SK-N-SH (cell line): ENCODE measurements around the gene MAST4. TPM values are rescaled to one million over a fixed set of nuclear protein-coding genes. Genes with fewer than 3 reads are reported as not detected.

Experiments used
- CTCF ChIA-PET: fragments of 300-600, 350-600 bp; formaldehyde crosslinking; extraction: SDS; loops from one replicate; lab custom pipeline; 2021; lab: Yijun Ruan, JAX
- POLR2A ChIA-PET: fragments of 350-600 bp; sonication (Branson Sonifier 250); formaldehyde crosslinking; extraction: SDS; loops from one replicate; lab custom pipeline; 2020; ENCODE audit warnings: antibody characterized with exemption, inconsistent platforms; lab: Yijun Ruan, JAX
- DNase-seq: peaks from one replicate; pipeline ENCODE4 v3.0.0; 2012
- H2AFZ ChIP-seq: fragments of 200-600 bp; sonication (generic); 2 replicates; pipeline ENCODE4 v1.8.1; 2016; ENCODE audit warnings: antibody characterized with exemption, mild to moderate bottlenecking, low read depth
- H3F3A ChIP-seq: fragments of 200-600 bp; sonication (generic); replicated peaks from 2 replicates; pipeline ENCODE3; 2016; ENCODE audit warnings: antibody characterized with exemption, mild to moderate bottlenecking; ENCODE audit not compliant: insufficient read depth
- H3K27ac ChIP-seq, 2 experiments: fragments of 200-500 bp in 1 of 2; fragments of 200-600 bp in 1 of 2; sonication (Bioruptor generic) in 1 of 2; sonication (generic), shearing (Covaris generic) in 1 of 2; 2 replicates each; pipeline versions ENCODE4 v1.5.1 to v1.6.1; 2014 to 2016; ENCODE audit warnings: low read depth in 2 of 2, inconsistent platforms in 1 of 2, low read length in 1 of 2, mild to moderate bottlenecking in 1 of 2, mixed read lengths in 1 of 2
- H3K27me3 ChIP-seq: fragments of 200-600 bp; sonication (generic), shearing (Covaris generic); 2 replicates; pipeline ENCODE4 v1.6.1; 2016; ENCODE audit warnings: mixed run types; ENCODE audit not compliant: insufficient read depth
- H3K36me3 ChIP-seq, 2 experiments: fragments of 200-500 bp in 1 of 2; fragments of 200-600 bp in 1 of 2; sonication (Bioruptor generic) in 1 of 2; sonication (generic) in 1 of 2; replicated peaks in 1 of 2; 2 replicates each; pipeline versions ENCODE3 to v1.5.1; 2014 to 2016; ENCODE audit warnings: low read length in 1 of 2, mild to moderate bottlenecking in 1 of 2; ENCODE audit not compliant: insufficient read depth in 2 of 2, control insufficient read depth in 1 of 2
- H3K4me1 ChIP-seq, 2 experiments: fragments of 200-500 bp in 1 of 2; fragments of 200-600 bp in 1 of 2; sonication (Bioruptor generic) in 1 of 2; sonication (generic), shearing (Covaris generic) in 1 of 2; 2 replicates each; pipeline versions ENCODE4 v1.5.1 to v1.6.1; 2014 to 2016; ENCODE audit warnings: low read depth in 1 of 2, low read length in 1 of 2, mixed run types in 1 of 2; ENCODE audit not compliant: insufficient read depth in 2 of 2, control insufficient read depth in 1 of 2
- H3K4me2 ChIP-seq: fragments of 200-600 bp; sonication (generic), shearing (Covaris generic); 2 replicates; pipeline ENCODE4 v1.6.1; 2017; ENCODE audit warnings: mixed run types
- H3K4me3 ChIP-seq, 2 experiments: fragments of 200-500 bp in 1 of 2; fragments of 200-600 bp in 1 of 2; sonication (Bioruptor generic) in 1 of 2; sonication (generic), shearing (Covaris generic) in 1 of 2; 2 replicates each; pipeline versions ENCODE4 v1.5.1 to v1.8.1; 2014 to 2016; ENCODE audit warnings: low read depth in 2 of 2, inconsistent platforms in 1 of 2, low read length in 1 of 2, mild to moderate bottlenecking in 1 of 2, mixed read lengths in 1 of 2, moderate library complexity in 1 of 2
- H3K79me2 ChIP-seq: fragments of 200-600 bp; sonication (generic); 2 replicates; pipeline ENCODE4 v1.8.1; 2017; ENCODE audit warnings: mild to moderate bottlenecking; ENCODE audit not compliant: insufficient read depth
- H3K9ac ChIP-seq: fragments of 200-600 bp; sonication (generic); 2 replicates; pipeline ENCODE4 v1.6.1; 2017; ENCODE audit warnings: mixed run types
- H3K9me2 ChIP-seq: fragments of 200-600 bp; sonication (generic); 2 replicates; pipeline ENCODE4 v1.6.1; 2017; ENCODE audit warnings: mixed run types
- H3K9me3 ChIP-seq: fragments of 200-600 bp; sonication (generic); 2 replicates; pipeline ENCODE4 v1.6.1; 2017; ENCODE audit warnings: mixed run types, mild to moderate bottlenecking, moderate library complexity
- H4K20me1 ChIP-seq: fragments of 200-600 bp; sonication (generic); 2 replicates; pipeline ENCODE4 v1.6.1; 2017; ENCODE audit warnings: mild to moderate bottlenecking, mixed run types; ENCODE audit not compliant: insufficient read depth
- CHD2 ChIP-seq: fragments of 150-350 bp; IDR thresholded peaks from 2 replicates; pipeline ENCODE4 v1.6.1; 2018; ENCODE audit warnings: low read length; ENCODE audit not compliant: partially characterized antibody
- CTCF ChIP-seq: fragments of 200-600 bp; sonication (generic); IDR thresholded peaks from 2 replicates; pipeline ENCODE4 v1.6.1; 2017; ENCODE audit warnings: antibody characterized with exemption, mild to moderate bottlenecking, moderate library complexity
- ELF1 ChIP-seq: IDR thresholded peaks from 2 replicates; pipeline ENCODE4 v1.4.0; 2012
- EP300 ChIP-seq, 2 experiments: IDR thresholded peaks; 2 replicates each; pipeline versions ENCODE4 v1.4.0 to v1.6.1; 2012; ENCODE audit warnings: borderline replicate concordance in 1 of 2, low read depth in 1 of 2, low read length in 1 of 2
- FOSL2 ChIP-seq: IDR thresholded peaks from 2 replicates; pipeline ENCODE4 v1.4.0; 2012; ENCODE audit warnings: low read depth, mild to moderate bottlenecking, moderate library complexity, borderline replicate concordance
- FOXJ3 ChIP-seq: sonication (generic); formaldehyde crosslinking; IDR thresholded peaks from 2 replicates; pipeline ENCODE4 v1.5.1; 2020; ENCODE audit warnings: mild to moderate bottlenecking, missing genetic modification reagents
- FOXM1 ChIP-seq: IDR thresholded peaks from 2 replicates; pipeline ENCODE4 v1.4.0; 2012; ENCODE audit warnings: low read depth, mild to moderate bottlenecking
- GATA2 ChIP-seq: sonication (generic); formaldehyde crosslinking; IDR thresholded peaks from 2 replicates; pipeline ENCODE4 v1.5.0; 2020; ENCODE audit warnings: mild to moderate bottlenecking, missing genetic modification reagents
- MEF2A ChIP-seq: IDR thresholded peaks from 2 replicates; pipeline ENCODE4 v1.4.0; 2012; ENCODE audit warnings: low read depth, borderline replicate concordance
- MXI1 ChIP-seq: IDR thresholded peaks from 2 replicates; pipeline ENCODE4 v1.6.1; 2012; ENCODE audit warnings: mild to moderate bottlenecking, low read depth, low read length, improper control_type of control experiment
- RCOR1 ChIP-seq: fragments of 150-350 bp; IDR thresholded peaks from 2 replicates; pipeline ENCODE4 v1.6.1; 2017; ENCODE audit warnings: antibody characterized with exemption, low read length
- RFX5 ChIP-seq: IDR thresholded peaks from 2 replicates; pipeline ENCODE4 v1.6.1; 2012; ENCODE audit warnings: mild to moderate bottlenecking, improper control_type of control experiment, low read length
- RXRA ChIP-seq: IDR thresholded peaks from 2 replicates; pipeline ENCODE4 v1.4.0; 2012; ENCODE audit warnings: low read depth, mild to moderate bottlenecking, borderline replicate concordance
- SIN3A ChIP-seq: IDR thresholded peaks from 2 replicates; pipeline ENCODE4 v1.6.1; 2012; ENCODE audit warnings: low read depth, mild to moderate bottlenecking, low read length, moderate library complexity, borderline replicate concordance
- TEAD4 ChIP-seq: IDR thresholded peaks from 2 replicates; pipeline ENCODE4 v1.4.0; 2012; ENCODE audit warnings: mild to moderate bottlenecking, borderline replicate concordance; ENCODE audit not compliant: insufficient read depth
- WGBS: methylation state at CpG from one replicate; pipeline ENCODE4 v1.1.6; 2017; ENCODE audit warnings: low lambda C conversion rate; 5-methylcytosine and 5-hydroxymethylcytosine counted together
- polyA plus RNA-seq, 3 experiments: library from polyadenylated mRNA; depleted of rRNA; stranded (reverse); fragments of >200 nt; gene quantifications; 2 replicates each; pipeline ENCODE4 v1.2.3, GENCODE V29; 2012
- TF ChIP-seq, protein P1 (sequence below): IDR thresholded peaks from 2 replicates; pipeline ENCODE4 v1.4.0; 2012; ENCODE audit warnings: low read depth
- TF ChIP-seq, protein P2 (sequence below): fragments of 150-350 bp; IDR thresholded peaks from 2 replicates; pipeline ENCODE4 v1.6.1; 2016; ENCODE audit warnings: mild to moderate bottlenecking, low read depth, low read length

The MAST4 gene
- polyA plus RNA-seq, 1 of the 3 experiments (the other 2 are of a cell fraction), result 2.2 TPM

DNA sequence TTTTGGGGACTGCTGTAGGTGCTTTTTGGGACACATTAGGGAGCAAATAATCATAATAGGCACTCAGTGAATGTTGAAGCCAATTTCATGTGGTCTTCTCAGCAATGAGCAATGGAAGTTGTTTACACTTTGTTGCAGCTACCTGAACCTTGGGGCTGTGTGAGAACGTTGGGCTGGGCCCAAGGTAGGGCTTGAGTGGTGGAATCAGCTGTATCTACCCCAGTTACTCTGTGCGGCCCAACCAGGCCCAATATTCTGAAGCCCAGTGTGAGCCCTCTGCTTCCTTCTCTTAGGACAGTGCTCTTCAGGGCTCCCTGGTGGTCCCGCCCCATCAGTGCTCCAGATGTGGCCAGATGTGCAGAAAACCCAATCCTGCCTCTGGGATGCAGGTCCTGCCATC is 38.4 kb downstream of the MAST4 start:
- no peak for TF ChIP-seq EP300 (IDR thresholded peaks at IDR 0.05; ENCODE audit: borderline replicate concordance in 1 of 2, low read depth in 1 of 2, low read length in 1 of 2)
- TF ChIP-seq RCOR1, result no peak
- POLR2A ChIA-PET, result no interaction called here

GRCh38 chr5:66637994-66638393 is 41.8 kb downstream of the MAST4 start:
- Histone ChIP-seq H3F3A (no peaks in the 10 kb centered on the region), H3K9me3 (no peaks in the 10 kb centered on the region), H3K4me1 (no peaks in the 10 kb centered on the region), H3K9ac (no peak overlapping the region), H4K20me1 (no peaks in the 10 kb centered on the region), H3K27ac (no peak overlapping the region), H3K36me3 (no peaks in the 10 kb centered on the region), H3K9me2 (no peaks in the 10 kb centered on the region), H3K4me2 (no peak overlapping the region), H3K27me3 (no peaks in the 10 kb centered on the region), H2AFZ (no peak overlapping the region), H3K79me2 (no peaks in the 10 kb centered on the region), H3K4me3 (no peak overlapping the region)
- POLR2A ChIA-PET, result no interaction called here
- 61% methylated on average over 4 of the region's 4 CpGs for WGBS
- TF ChIP-seq SIN3A (no peak), CHD2 (no peak), RXRA (no peak), RFX5 (no peak), ELF1 (no peak), CTCF (no peak), GATA2 (CRISPR knock-in tag) (no peak), FOXJ3 (CRISPR knock-in tag) (no peak), MXI1 (no peak), FOSL2 (no peak), FOXM1 (no peak), RCOR1 (no peak), MEF2A (no peak), TEAD4 (no peak)
- TF ChIP-seq, protein P1, sequence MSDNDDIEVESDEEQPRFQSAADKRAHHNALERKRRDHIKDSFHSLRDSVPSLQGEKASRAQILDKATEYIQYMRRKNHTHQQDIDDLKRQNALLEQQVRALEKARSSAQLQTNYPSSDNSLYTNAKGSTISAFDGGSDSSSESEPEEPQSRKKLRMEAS, result no peak
- TF ChIP-seq, protein P2, sequence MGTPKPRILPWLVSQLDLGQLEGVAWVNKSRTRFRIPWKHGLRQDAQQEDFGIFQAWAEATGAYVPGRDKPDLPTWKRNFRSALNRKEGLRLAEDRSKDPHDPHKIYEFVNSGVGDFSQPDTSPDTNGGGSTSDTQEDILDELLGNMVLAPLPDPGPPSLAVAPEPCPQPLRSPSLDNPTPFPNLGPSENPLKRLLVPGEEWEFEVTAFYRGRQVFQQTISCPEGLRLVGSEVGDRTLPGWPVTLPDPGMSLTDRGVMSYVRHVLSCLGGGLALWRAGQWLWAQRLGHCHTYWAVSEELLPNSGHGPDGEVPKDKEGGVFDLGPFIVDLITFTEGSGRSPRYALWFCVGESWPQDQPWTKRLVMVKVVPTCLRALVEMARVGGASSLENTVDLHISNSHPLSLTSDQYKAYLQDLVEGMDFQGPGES, result no peak
- CTCF ChIA-PET, result no interaction called here
- no peak for DNase-seq

More for the DNA sequence above, 38.4 kb downstream of the MAST4 start:
- CTCF ChIA-PET, result no interaction called here
- Histone ChIP-seq H3K79me2 (no peaks in the 10 kb centered on the region), H3K4me2 (no peak overlapping the region), H3K4me1 (no peaks in the 10 kb centered on the region), H3K27ac (no peak overlapping the region), H3K9me3 (no peaks in the 10 kb centered on the region), H4K20me1 (no peaks in the 10 kb centered on the region), H3K36me3 (no peaks in the 10 kb centered on the region), H3K9ac (no peak overlapping the region), H3K27me3 (no peaks in the 10 kb centered on the region), H2AFZ (no peak overlapping the region), H3K4me3 (no peak overlapping the region), H3F3A (no peaks in the 10 kb centered on the region), H3K9me2 (no peaks in the 10 kb centered on the region)
- no peak for DNase-seq
- 0% methylated on average over 1 of the region's 3 CpGs for WGBS
